GM12865 (cell line): ENCODE measurements around the gene ZNHIT6.
"Not testable (repeated sequence)": the region's sequence is repeated elsewhere in the genome, so short reads cannot be mapped to it uniquely, and the experiment has no call there.

Experiments used
- DNase-seq: peaks from one replicate; pipeline ENCODE4 v3.0.0; 2010; ENCODE audit warnings: low read depth
- H3K4me3 ChIP-seq: 2 replicates; pipeline ENCODE4 v1.5.1; 2011; ENCODE audit warnings: mild to moderate bottlenecking, low read depth, low read length, control low read depth
- TF ChIP-seq, protein P1 (sequence below): IDR thresholded peaks from 2 replicates; pipeline ENCODE4 v1.5.1; 2011; ENCODE audit warnings: low read length, control low read depth, low read depth, inconsistent platforms; ENCODE audit not compliant: insufficient read depth; ENCODE audit errors: missing control alignments

ZNHIT6 gene

DNA sequence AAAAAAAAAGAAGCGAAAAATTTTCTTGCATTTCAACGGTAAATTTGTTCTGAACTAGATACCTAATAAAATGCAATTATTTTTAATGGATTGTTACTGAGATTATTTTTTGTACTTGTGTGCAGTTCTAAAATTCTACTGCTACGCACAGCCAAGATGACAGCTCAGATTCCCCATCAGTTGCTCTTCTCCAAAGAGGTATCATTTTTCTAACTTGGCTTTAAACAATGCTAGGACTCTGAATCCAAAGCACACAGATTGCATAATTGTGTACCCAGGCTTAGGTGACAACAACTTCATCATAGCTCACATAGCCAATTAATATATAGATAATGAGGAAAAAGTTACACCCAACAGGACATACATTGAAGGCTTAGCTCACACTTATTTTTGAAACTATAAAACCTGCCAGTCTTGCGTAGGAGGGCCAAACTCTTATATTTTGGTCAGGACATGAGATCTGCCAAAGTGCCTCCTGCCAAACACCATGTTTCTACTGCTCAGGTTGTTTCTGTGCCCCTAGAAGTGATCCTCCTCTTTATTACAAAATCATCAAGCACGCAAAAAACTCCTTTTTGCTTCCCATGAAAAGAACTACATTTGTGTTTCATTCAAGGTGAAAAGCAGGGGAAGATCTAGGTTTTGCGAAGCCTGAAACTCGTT lies 10.6 kb upstream of the ZNHIT6 start:
- no peak for DNase-seq
- no peak overlapping the region for H3K4me3 ChIP-seq
- TF ChIP-seq, protein P1, sequence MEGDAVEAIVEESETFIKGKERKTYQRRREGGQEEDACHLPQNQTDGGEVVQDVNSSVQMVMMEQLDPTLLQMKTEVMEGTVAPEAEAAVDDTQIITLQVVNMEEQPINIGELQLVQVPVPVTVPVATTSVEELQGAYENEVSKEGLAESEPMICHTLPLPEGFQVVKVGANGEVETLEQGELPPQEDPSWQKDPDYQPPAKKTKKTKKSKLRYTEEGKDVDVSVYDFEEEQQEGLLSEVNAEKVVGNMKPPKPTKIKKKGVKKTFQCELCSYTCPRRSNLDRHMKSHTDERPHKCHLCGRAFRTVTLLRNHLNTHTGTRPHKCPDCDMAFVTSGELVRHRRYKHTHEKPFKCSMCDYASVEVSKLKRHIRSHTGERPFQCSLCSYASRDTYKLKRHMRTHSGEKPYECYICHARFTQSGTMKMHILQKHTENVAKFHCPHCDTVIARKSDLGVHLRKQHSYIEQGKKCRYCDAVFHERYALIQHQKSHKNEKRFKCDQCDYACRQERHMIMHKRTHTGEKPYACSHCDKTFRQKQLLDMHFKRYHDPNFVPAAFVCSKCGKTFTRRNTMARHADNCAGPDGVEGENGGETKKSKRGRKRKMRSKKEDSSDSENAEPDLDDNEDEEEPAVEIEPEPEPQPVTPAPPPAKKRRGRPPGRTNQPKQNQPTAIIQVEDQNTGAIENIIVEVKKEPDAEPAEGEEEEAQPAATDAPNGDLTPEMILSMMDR: no peak

DNA sequence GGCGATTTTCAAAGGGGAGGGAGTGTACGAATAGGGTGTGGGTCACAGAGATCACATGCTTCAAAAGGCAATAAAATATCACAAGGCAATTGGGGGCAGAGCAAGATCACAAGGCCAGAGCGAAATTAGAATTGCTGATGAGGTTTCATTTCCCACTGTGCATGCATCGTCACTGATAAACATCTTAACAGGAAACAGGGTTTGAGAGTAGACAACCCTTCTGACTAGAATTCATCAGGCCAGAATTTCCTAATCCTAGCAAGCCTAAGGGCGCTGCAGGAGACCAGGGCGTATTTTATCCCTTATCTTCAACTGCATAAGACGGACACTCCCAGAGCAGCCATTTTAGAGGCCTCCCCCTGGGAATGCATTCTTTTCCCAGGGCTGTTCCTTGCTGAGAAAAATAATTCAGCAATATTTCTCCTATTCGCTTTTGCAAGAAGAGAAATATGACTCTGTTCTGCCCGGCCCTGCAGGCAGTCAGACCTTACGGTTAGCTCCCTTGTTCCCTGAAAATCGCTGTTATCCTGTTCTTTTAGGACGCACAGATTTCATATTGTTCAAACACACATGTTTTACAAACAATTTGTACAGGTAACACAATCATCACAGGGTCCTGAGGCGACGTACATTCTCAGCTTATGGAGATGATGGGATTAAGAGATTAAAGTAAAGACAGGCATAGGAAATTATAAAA lies 6.3 kb upstream of the ZNHIT6 start:
- DNase-seq: peak; percentile 5
- not testable (repeated sequence) for H3K4me3 ChIP-seq

DNA sequence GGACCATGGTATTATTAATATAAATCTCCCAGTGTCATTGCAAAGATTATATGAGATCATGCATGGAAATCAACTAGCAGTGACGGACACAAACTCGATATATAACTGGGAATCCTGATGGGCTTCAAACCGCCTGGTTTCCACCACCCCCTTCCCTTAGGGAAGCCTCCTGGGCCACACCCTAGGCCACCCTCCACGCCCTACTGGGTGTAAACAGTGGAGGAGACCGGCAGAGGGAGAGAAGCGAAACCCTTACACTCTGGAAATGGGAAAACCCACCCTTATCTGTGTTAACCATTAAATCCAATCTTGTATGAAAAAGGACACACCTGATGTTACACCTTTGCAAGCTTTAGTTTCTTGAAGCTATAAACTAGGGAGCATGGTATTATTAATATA lies 595 bp upstream of the ZNHIT6 start:
- TF ChIP-seq, protein P1: no peak
- H3K4me3 ChIP-seq: peak overlapping the region; percentile 97
- no peak for DNase-seq

DNA sequence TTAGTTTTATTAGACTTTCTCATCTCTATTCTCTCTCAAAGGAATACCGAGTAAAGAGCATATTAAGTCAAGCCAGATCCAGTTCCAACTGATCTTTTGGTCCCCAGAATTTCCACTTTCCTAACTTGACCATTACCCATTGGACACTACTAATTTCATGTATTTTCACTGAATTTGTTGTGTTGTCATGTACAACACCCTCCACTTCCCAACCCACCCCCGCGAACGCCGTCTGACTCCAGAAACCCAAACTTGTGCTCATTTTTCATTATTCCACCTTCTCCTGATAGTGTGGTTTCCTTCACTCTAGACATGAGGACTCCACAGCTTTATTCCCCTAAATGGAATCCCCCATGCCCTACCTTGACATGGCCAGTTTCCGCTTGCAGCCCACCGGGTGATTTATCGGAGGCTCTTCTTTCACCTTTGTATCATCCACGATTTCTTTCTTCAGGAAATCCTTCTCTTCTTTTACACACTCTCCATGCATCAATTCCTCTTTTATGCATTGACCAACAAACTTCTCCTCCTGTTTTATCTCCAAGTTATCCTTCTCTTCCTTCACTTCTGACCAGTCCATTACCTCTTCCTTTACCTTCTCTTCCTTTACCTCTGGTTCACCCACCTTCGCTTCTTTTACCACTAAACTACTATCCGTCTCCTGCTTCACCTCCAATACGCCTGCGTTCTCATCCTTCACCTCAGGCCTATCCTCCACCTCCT lies 805 bp downstream of the ZNHIT6 start:
- TF ChIP-seq, protein P1: no peak
- peak overlapping the region; percentile 97 for H3K4me3 ChIP-seq
- DNase-seq: peak; percentile 13

DNA sequence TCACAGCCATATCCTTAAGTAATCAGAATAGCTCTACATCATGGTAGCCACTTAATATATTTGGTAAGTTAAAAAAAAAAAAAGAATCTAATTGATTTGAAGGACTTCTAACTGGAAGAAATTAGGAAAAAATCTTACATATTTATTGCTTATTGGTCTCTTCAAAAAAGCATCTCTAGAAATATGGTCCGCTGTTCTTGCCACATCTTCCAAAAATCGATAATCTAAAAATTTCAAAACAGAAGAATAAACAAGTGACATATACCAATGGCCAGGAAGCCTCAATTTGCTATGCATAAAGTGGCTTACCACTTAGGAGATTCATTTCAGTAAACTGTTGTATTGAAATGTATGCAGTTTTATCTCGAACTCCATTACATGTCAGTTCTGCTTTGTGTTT lies 2.3 kb downstream of the ZNHIT6 start:
- no peak overlapping the region for H3K4me3 ChIP-seq
- TF ChIP-seq, protein P1: no peak
- DNase-seq: no peak

DNA sequence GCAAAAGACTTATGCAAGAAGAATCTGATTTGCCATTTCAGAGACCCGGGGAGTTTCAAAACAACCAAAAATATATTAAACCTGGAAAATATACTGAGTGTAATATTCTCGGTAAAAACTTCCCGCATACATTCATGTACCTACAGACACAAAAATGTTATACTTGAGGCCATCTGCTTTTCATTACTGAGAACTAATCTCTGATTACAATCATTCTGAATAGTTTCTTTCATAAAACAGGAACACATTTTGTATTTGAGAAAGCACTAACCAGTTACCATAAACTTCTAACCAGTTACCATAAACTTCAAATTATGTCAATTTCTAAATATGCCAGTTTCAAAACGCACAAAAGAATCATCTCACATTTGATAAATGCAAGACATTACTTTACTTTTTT lies 7.8 kb downstream of the ZNHIT6 start:
- H3K4me3 ChIP-seq: no peak overlapping the region
- DNase-seq: no peak
- TF ChIP-seq, protein P1: no peak

DNA sequence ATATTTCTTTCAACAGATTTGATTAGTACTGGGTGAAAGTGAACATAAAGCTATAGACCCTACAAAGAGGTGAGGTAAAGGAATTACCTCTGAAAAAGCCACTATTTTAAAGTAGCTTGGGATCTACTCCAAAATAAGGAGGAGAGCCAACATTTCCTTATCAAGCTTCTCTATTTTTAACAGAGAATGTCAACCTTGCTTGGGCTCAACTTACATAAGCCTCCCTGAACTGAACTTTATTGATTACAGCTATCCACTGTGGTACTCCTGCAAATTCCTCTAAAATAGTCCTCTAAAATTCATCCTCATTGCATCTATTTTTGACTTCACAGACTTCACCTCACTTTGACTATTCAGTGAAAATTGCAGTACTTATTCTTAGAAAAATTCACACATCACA lies 10.3 kb downstream of the ZNHIT6 start:
- TF ChIP-seq, protein P1: no peak
- no peak for DNase-seq
- no peak overlapping the region for H3K4me3 ChIP-seq
